HEK293 (cell line): ENCODE data around the gene SBNO2.

Experiments
- YY2 ChIP-seq: fragments of 450-650 bp; formaldehyde crosslinking; IDR thresholded peaks from 2 replicates; pipeline ENCODE4 v1.5.1; 2016; ENCODE audit warnings: missing biosample characterization, missing genetic modification characterization
- ZBTB20 ChIP-seq: fragments of 450-650 bp; formaldehyde crosslinking; IDR thresholded peaks from 2 replicates; pipeline ENCODE4 v1.5.1; 2016; ENCODE audit warnings: missing biosample characterization, missing genetic modification characterization
- ZFP69B ChIP-seq: fragments of 450-650 bp; formaldehyde crosslinking; IDR thresholded peaks from 2 replicates; pipeline ENCODE4 v1.5.1; 2016; ENCODE audit warnings: missing biosample characterization, missing genetic modification characterization
- ZNF138 ChIP-seq: fragments of 450-650 bp; formaldehyde crosslinking; IDR thresholded peaks from 2 replicates; pipeline ENCODE4 v1.5.1; 2016; ENCODE audit warnings: missing biosample characterization, missing genetic modification characterization, borderline replicate concordance
- ZNF155 ChIP-seq: fragments of 450-650 bp; formaldehyde crosslinking; IDR thresholded peaks from 2 replicates; pipeline ENCODE4 v1.5.1; 2016; ENCODE audit warnings: missing biosample characterization, missing genetic modification characterization
- ZNF16 ChIP-seq: fragments of 450-650 bp; formaldehyde crosslinking; IDR thresholded peaks from 2 replicates; pipeline ENCODE4 v1.5.1; 2016; ENCODE audit warnings: low read depth, missing biosample characterization, missing genetic modification characterization
- ZNF366 ChIP-seq: fragments of 450-650 bp; formaldehyde crosslinking; conservative IDR thresholded peaks from 2 replicates; pipeline ENCODE4 v1.5.1; 2016; ENCODE audit warnings: missing biosample characterization, missing genetic modification characterization
- ZNF510 ChIP-seq: fragments of 450-650 bp; formaldehyde crosslinking; IDR thresholded peaks from 2 replicates; pipeline ENCODE4 v1.5.1; 2018; ENCODE audit warnings: mild to moderate bottlenecking, missing genetic modification characterization, missing biosample characterization; ENCODE audit not compliant: insufficient replicate concordance
- ZSCAN16 ChIP-seq: fragments of 450-650 bp; formaldehyde crosslinking; IDR thresholded peaks from 2 replicates; pipeline ENCODE4 v1.5.1; 2016; ENCODE audit warnings: missing biosample characterization, missing genetic modification characterization
- ZXDB ChIP-seq: fragments of 450-650 bp; formaldehyde crosslinking; IDR thresholded peaks from 2 replicates; pipeline ENCODE4 v1.5.1; 2016; ENCODE audit warnings: missing biosample characterization, missing genetic modification characterization
- TF ChIP-seq, protein P1 (sequence below): fragments of 450-650 bp; formaldehyde crosslinking; IDR thresholded peaks from 2 replicates; pipeline ENCODE4 v1.5.1; 2016; ENCODE audit warnings: missing biosample characterization, missing genetic modification characterization
- TF ChIP-seq, protein P2 (sequence below): fragments of 450-650 bp; formaldehyde crosslinking; IDR thresholded peaks from 2 replicates; pipeline ENCODE4 v1.5.1; 2016; ENCODE audit warnings: missing biosample characterization, missing genetic modification characterization
- TF ChIP-seq, protein P3 (sequence below): fragments of 450-650 bp; formaldehyde crosslinking; IDR thresholded peaks from 2 replicates; pipeline ENCODE4 v1.5.1; 2017; ENCODE audit warnings: missing biosample characterization, mild to moderate bottlenecking, missing genetic modification characterization, moderate library complexity
- TF ChIP-seq, protein P4 (sequence below): fragments of 450-650 bp; formaldehyde crosslinking; IDR thresholded peaks from 2 replicates; pipeline ENCODE4 v1.5.1; 2016; ENCODE audit warnings: missing biosample characterization, missing genetic modification characterization, borderline replicate concordance
- TF ChIP-seq, protein P5 (sequence below): fragments of 450-650 bp; formaldehyde crosslinking; conservative IDR thresholded peaks from 2 replicates; pipeline ENCODE4 v1.5.1; 2016; ENCODE audit warnings: low read depth, missing biosample characterization, missing genetic modification characterization
- TF ChIP-seq, protein P6 (sequence below): fragments of 450-650 bp; formaldehyde crosslinking; IDR thresholded peaks from 2 replicates; pipeline ENCODE4 v1.5.1; 2016; ENCODE audit warnings: missing biosample characterization, missing genetic modification characterization
- TF ChIP-seq, protein P7 (sequence below): fragments of 450-650 bp; formaldehyde crosslinking; IDR thresholded peaks from 2 replicates; pipeline ENCODE4 v1.5.1; 2016; ENCODE audit warnings: missing biosample characterization, missing genetic modification characterization

Gene SBNO2

DNA sequence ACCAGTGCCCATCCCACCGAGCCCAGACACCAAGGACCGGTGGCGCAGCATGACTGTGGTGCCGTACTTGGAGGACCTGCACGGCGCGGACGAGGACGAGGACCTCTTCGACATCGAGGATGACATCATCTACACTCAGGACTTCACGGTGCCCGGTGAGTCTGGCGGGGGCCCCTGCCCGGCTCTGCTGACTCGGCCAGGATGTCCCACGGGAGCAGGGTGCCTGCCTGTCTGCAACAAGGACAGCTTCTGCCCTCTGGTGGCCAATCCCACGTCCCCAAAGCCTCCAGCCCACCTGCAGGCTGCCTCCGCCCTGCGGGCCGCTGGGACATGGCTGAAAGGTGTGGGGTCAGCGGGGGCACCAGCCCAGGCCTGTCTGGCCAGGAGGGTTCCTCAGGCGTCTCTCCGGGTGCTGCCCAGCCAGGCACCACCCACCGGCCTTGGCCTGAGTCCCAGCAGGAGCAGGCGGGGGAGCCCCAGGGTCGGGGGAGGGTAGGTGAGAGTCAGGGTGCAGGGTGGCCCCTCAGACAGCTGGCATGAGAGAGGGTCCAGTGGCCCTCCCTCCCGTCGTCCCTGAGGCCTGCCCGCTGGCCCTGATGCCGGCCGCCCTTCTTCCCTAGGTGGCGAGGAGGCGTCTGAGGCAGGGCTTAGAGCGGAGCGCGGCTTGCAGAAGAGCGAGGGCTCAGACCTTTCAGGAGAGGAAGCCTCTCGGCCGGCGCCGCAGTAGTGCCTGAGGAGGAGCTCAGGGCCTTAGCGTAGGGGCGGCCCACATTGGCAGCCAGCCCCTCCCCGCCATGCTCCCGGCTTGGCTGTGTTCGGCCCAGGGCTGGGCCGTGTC, 49.2 kb upstream of the SBNO2 start (continued):
- TF ChIP-seq, protein P1, sequence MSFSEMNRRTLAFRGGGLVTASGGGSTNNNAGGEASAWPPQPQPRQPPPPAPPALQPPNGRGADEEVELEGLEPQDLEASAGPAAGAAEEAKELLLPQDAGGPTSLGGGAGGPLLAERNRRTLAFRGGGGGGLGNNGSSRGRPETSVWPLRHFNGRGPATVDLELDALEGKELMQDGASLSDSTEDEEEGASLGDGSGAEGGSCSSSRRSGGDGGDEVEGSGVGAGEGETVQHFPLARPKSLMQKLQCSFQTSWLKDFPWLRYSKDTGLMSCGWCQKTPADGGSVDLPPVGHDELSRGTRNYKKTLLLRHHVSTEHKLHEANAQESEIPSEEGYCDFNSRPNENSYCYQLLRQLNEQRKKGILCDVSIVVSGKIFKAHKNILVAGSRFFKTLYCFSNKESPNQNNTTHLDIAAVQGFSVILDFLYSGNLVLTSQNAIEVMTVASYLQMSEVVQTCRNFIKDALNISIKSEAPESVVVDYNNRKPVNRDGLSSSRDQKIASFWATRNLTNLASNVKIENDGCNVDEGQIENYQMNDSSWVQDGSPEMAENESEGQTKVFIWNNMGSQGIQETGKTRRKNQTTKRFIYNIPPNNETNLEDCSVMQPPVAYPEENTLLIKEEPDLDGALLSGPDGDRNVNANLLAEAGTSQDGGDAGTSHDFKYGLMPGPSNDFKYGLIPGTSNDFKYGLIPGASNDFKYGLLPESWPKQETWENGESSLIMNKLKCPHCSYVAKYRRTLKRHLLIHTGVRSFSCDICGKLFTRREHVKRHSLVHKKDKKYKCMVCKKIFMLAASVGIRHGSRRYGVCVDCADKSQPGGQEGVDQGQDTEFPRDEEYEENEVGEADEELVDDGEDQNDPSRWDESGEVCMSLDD = 0 out of 2 replicates have a peak, but pooled peaks have one; percentile 66
- TF ChIP-seq ZNF16 (tag by site-specific recombination) (no peak), ZSCAN16 (tag by site-specific recombination) (no peak), ZNF366 (tag by site-specific recombination) (no peak), ZFP69B (tag by site-specific recombination) (0 out of 2 replicates have a peak, but pooled peaks have one; percentile 11), ZNF510 (tag by site-specific recombination) (no peak), ZXDB (peak; percentile 31; the same call in 1 of the 2 replicates), YY2 (tag by site-specific recombination) (no peak), ZBTB20 (tag by site-specific recombination) (peak; percentile 58; the same call in 1 of the 2 replicates), ZNF138 (tag by site-specific recombination) (no peak), ZNF155 (tag by site-specific recombination) (no peak)
- TF ChIP-seq, protein P2, sequence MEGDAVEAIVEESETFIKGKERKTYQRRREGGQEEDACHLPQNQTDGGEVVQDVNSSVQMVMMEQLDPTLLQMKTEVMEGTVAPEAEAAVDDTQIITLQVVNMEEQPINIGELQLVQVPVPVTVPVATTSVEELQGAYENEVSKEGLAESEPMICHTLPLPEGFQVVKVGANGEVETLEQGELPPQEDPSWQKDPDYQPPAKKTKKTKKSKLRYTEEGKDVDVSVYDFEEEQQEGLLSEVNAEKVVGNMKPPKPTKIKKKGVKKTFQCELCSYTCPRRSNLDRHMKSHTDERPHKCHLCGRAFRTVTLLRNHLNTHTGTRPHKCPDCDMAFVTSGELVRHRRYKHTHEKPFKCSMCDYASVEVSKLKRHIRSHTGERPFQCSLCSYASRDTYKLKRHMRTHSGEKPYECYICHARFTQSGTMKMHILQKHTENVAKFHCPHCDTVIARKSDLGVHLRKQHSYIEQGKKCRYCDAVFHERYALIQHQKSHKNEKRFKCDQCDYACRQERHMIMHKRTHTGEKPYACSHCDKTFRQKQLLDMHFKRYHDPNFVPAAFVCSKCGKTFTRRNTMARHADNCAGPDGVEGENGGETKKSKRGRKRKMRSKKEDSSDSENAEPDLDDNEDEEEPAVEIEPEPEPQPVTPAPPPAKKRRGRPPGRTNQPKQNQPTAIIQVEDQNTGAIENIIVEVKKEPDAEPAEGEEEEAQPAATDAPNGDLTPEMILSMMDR (tag by site-specific recombination) = peak; percentile 79
- TF ChIP-seq, protein P3, sequence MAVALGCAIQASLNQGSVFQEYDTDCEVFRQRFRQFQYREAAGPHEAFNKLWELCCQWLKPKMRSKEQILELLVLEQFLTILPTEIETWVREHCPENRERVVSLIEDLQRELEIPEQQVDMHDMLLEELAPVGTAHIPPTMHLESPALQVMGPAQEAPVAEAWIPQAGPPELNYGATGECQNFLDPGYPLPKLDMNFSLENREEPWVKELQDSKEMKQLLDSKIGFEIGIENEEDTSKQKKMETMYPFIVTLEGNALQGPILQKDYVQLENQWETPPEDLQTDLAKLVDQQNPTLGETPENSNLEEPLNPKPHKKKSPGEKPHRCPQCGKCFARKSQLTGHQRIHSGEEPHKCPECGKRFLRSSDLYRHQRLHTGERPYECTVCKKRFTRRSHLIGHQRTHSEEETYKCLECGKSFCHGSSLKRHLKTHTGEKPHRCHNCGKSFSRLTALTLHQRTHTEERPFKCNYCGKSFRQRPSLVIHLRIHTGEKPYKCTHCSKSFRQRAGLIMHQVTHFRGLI (tag by site-specific recombination) = no peak
- TF ChIP-seq, protein P4, sequence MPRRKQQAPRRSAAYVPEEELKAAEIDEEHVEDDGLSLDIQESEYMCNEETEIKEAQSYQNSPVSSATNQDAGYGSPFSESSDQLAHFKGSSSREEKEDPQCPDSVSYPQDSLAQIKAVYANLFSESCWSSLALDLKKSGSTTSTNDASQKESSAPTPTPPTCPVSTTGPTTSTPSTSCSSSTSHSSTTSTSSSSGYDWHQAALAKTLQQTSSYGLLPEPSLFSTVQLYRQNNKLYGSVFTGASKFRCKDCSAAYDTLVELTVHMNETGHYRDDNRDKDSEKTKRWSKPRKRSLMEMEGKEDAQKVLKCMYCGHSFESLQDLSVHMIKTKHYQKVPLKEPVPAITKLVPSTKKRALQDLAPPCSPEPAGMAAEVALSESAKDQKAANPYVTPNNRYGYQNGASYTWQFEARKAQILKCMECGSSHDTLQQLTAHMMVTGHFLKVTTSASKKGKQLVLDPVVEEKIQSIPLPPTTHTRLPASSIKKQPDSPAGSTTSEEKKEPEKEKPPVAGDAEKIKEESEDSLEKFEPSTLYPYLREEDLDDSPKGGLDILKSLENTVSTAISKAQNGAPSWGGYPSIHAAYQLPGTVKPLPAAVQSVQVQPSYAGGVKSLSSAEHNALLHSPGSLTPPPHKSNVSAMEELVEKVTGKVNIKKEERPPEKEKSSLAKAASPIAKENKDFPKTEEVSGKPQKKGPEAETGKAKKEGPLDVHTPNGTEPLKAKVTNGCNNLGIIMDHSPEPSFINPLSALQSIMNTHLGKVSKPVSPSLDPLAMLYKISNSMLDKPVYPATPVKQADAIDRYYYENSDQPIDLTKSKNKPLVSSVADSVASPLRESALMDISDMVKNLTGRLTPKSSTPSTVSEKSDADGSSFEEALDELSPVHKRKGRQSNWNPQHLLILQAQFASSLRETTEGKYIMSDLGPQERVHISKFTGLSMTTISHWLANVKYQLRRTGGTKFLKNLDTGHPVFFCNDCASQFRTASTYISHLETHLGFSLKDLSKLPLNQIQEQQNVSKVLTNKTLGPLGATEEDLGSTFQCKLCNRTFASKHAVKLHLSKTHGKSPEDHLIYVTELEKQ (tag by site-specific recombination) = no peak
- TF ChIP-seq, protein P5, sequence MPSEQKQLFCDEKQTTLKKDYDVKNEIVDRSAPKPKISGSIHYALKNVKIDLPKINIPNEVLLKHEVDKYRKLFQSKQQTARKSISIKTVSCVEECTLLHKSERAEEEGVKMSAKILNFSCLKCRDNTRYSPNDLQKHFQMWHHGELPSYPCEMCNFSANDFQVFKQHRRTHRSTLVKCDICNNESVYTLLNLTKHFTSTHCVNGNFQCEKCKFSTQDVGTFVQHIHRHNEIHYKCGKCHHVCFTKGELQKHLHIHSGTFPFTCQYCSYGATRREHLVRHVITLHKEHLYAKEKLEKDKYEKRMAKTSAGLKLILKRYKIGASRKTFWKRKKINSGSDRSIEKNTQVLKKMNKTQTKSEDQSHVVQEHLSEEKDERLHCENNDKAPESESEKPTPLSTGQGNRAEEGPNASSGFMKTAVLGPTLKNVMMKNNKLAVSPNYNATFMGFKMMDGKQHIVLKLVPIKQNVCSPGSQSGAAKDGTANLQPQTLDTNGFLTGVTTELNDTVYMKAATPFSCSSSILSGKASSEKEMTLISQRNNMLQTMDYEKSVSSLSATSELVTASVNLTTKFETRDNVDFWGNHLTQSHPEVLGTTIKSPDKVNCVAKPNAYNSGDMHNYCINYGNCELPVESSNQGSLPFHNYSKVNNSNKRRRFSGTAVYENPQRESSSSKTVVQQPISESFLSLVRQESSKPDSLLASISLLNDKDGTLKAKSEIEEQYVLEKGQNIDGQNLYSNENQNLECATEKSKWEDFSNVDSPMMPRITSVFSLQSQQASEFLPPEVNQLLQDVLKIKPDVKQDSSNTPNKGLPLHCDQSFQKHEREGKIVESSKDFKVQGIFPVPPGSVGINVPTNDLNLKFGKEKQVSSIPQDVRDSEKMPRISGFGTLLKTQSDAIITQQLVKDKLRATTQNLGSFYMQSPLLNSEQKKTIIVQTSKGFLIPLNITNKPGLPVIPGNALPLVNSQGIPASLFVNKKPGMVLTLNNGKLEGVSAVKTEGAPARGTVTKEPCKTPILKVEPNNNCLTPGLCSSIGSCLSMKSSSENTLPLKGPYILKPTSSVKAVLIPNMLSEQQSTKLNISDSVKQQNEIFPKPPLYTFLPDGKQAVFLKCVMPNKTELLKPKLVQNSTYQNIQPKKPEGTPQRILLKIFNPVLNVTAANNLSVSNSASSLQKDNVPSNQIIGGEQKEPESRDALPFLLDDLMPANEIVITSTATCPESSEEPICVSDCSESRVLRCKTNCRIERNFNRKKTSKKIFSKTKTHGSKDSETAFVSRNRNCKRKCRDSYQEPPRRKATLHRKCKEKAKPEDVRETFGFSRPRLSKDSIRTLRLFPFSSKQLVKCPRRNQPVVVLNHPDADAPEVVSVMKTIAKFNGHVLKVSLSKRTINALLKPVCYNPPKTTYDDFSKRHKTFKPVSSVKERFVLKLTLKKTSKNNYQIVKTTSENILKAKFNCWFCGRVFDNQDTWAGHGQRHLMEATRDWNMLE (tag by site-specific recombination) = no peak
- TF ChIP-seq, protein P6, sequence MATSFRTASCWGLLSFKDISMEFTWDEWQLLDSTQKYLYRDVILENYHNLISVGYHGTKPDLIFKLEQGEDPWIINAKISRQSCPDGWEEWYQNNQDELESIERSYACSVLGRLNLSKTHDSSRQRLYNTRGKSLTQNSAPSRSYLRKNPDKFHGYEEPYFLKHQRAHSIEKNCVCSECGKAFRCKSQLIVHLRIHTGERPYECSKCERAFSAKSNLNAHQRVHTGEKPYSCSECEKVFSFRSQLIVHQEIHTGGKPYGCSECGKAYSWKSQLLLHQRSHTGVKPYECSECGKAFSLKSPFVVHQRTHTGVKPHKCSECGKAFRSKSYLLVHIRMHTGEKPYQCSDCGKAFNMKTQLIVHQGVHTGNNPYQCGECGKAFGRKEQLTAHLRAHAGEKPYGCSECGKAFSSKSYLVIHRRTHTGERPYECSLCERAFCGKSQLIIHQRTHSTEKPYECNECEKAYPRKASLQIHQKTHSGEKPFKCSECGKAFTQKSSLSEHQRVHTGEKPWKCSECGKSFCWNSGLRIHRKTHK (tag by site-specific recombination) = no peak
- TF ChIP-seq, protein P7, sequence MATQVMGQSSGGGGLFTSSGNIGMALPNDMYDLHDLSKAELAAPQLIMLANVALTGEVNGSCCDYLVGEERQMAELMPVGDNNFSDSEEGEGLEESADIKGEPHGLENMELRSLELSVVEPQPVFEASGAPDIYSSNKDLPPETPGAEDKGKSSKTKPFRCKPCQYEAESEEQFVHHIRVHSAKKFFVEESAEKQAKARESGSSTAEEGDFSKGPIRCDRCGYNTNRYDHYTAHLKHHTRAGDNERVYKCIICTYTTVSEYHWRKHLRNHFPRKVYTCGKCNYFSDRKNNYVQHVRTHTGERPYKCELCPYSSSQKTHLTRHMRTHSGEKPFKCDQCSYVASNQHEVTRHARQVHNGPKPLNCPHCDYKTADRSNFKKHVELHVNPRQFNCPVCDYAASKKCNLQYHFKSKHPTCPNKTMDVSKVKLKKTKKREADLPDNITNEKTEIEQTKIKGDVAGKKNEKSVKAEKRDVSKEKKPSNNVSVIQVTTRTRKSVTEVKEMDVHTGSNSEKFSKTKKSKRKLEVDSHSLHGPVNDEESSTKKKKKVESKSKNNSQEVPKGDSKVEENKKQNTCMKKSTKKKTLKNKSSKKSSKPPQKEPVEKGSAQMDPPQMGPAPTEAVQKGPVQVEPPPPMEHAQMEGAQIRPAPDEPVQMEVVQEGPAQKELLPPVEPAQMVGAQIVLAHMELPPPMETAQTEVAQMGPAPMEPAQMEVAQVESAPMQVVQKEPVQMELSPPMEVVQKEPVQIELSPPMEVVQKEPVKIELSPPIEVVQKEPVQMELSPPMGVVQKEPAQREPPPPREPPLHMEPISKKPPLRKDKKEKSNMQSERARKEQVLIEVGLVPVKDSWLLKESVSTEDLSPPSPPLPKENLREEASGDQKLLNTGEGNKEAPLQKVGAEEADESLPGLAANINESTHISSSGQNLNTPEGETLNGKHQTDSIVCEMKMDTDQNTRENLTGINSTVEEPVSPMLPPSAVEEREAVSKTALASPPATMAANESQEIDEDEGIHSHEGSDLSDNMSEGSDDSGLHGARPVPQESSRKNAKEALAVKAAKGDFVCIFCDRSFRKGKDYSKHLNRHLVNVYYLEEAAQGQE = no peak
